ENCODE data around the gene TNFSF13.

The TNFSF13 gene

GRCh38 chr17:7552621-7553051 is 5.9 kb upstream of the TNFSF13 start:
- no peak for DNase-seq (ENCODE audit: low read depth, low spot score)

- no peak for DNase-seq (ENCODE audit: low read depth, low spot score)
Measured at GRCh38 chr17:7553356-7553755, 5.2 kb upstream of the TNFSF13 start.

DNA sequence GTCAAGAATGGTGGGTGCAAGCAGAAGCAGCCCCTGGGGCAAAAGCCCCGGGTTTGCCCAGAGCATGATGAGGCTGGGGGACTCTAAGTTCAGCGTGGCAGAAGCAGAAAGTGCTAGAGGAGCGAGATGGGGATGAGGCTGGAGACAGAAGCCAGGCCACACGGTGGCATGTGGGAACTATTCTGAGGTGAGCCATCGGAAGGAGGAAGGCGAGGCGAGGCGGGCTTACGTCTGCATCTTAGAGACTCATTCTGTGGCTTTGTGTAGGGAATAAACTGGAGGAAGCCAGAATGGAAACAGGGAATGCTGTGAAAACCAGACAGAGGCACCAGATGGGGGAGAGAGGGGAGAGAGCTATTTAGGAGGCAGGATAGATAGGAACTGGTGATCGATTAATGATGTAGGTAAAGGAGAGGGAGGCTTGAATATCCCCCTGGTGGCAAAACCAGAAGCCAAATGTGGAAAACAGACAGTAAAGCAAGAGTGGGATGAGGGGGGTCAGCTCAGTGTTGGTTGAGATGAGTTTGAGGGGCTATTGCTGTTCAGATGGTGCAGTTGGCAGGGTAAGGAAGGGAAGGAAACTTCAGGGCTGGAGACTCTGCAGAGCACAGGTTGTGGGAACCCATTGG is 3.1 kb upstream of the TNFSF13 start:
- no peak for DNase-seq (ENCODE audit: low read depth, low spot score)

DNA sequence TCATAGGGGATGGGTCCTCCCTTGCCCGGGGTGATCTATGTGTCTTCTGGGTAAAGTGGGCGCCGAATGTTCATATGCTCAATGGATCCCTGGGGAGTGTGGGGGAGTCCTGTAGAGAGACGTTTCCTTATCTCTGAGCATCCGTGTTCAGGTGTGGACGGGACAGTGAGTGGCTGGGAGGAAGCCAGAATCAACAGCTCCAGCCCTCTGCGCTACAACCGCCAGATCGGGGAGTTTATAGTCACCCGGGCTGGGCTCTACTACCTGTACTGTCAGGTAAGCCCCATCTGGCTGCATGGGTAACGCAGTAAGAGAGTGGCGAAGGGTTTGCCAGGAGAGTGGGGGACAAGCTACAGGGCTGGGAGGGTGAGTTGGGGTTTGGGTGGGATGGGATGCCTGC is 1.9 kb upstream of the TNFSF13 start:
- DNase-seq (ENCODE audit: low read depth, low spot score), result no peak

DNA sequence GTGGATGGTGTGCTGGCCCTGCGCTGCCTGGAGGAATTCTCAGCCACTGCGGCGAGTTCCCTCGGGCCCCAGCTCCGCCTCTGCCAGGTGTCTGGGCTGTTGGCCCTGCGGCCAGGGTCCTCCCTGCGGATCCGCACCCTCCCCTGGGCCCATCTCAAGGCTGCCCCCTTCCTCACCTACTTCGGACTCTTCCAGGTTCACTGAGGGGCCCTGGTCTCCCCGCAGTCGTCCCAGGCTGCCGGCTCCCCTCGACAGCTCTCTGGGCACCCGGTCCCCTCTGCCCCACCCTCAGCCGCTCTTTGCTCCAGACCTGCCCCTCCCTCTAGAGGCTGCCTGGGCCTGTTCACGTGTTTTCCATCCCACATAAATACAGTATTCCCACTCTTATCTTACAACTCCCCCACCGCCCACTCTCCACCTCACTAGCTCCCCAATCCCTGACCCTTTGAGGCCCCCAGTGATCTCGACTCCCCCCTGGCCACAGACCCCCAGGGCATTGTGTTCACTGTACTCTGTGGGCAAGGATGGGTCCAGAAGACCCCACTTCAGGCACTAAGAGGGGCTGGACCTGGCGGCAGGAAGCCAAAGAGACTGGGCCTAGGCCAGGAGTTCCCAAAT is 1.3 kb upstream of the TNFSF13 start:
- no peak for DNase-seq (ENCODE audit: low read depth, low spot score)

- no peak for DNase-seq (ENCODE audit: low read depth, low spot score)
Measured at GRCh38 chr17:7557775-7558543, 591 bp upstream of the TNFSF13 start.

DNA sequence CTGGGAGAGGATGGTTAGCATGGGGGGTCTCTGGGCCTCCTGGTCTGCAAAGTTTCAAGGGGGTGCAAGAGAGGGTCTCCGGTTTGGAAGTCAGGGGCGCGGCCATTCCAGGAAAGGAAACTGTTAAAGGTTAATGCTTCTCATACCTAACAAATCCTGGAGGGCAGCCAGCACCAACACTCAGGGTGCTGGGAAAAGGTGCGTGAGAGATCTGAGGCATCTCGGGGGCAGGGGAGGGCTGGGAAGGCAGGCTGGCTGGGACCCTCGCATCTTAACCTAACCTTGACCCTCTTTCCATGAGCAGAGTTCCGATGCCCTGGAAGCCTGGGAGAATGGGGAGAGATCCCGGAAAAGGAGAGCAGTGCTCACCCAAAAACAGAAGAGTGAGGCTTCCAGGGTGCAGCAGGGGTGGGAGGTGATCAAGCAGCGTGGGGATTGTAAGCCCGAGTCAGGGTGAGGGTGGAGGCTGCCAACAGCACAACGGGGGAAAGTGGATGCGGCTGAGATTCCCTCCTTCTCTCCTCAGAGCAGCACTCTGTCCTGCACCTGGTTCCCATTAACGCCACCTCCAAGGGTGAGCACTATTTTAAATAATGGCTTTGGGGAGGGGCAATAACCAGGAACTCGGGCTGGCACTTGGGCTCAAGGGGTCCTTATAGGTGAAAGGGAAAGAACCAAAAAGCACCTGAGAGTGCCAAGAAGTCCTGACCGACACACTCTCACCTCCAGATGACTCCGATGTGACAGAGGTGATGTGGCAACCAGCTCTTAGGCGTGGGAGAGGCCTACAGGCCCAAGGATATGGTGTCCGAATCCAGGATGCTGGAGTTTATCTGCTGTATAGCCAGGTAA is 996 bp downstream of the TNFSF13 start:
- no peak for DNase-seq (ENCODE audit: low read depth, low spot score)

- DNase-seq (ENCODE audit: low read depth, low spot score), result no peak
Measured at GRCh38 chr17:7560172-7561027, 1.9 kb downstream of the TNFSF13 start.

- peak; percentile 68 for DNase-seq (ENCODE audit: low read depth, low spot score)
Measured at GRCh38 chr17:7561028-7561575, 2.6 kb downstream of the TNFSF13 start.

- peak; percentile 82 for DNase-seq (ENCODE audit: low read depth, low spot score)
Measured at GRCh38 chr17:7561589-7562207, 3.1 kb downstream of the TNFSF13 start, which contains the start of gene SENP3. SENP3 (plus strand) TSS chr17:7561919; CDS start chr17:7563077, 1,158 bp downstream.

DNA sequence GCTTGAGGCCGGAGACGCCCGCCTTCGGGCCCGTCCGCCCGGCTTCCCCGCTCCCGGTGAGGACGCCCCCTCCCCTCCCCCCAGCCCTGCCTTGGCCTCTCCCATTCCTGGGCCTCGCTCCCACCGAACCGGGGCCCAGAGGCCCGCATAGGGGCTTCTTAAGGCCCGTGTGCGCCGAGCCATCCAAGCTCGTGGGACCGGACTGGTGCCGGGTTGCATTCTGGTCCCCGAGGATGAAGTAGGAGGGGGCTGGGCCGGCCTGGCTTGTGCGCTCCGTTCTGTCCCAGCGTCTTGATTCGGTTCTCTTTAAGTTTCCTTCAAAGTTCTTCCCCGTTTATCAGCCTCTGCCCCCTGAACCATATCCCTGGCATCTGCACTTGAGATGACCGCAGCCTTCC is 3.7 kb downstream of the TNFSF13 start:
- DNase-seq (ENCODE audit: low read depth, low spot score), result no peak

- DNase-seq (ENCODE audit: low read depth, low spot score), result no peak
Measured at GRCh38 chr17:7563115-7563869, 4.7 kb downstream of the TNFSF13 start.

DNA sequence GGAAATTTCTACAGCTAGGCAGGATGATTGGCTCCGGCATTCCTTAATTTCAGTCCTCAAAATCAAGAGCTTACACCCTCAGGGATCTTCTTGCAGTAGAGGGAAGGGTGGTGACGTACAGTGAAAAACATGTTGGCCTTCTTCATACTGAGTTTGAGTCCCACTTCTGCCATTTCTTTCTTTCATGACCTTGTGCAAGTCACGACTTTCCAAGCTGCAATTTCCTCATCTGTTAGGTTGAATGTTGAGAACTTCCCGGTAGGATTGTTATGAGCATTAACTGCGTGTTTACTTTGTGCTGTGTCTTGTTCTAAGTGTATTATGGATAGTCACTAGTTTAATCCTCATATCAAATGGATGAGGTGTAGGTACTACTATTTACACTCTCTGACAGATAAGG is 11.0 kb downstream of the TNFSF13 start:
- DNase-seq (ENCODE audit: low read depth, low spot score), result no peak

DNA sequence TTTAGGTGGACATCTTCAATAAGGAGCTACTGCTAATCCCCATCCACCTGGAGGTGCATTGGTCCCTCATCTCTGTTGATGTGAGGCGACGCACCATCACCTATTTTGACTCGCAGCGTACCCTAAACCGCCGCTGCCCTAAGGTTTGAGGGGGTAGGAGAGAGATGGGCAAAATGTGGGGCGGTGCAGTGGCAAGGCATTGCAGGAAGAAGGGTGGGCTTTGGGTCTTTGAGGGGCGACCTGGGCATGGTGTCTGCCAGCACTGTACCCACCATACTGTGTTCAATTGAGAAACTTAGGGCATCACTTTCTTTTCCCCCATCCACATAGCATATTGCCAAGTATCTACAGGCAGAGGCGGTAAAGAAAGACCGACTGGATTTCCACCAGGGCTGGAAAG is 11.8 kb downstream of the TNFSF13 start:
- DNase-seq (ENCODE audit: low read depth, low spot score), result no peak

DNA sequence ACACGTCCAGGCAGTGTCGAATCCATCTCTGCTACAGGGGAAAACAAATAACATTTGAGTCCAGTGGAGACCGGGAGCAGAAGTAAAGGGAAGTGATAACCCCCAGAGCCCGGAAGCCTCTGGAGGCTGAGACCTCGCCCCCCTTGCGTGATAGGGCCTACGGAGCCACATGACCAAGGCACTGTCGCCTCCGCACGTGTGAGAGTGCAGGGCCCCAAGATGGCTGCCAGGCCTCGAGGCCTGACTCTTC is 13.7 kb downstream of the TNFSF13 start:
- DNase-seq (ENCODE audit: low read depth, low spot score), result no peak

DNA sequence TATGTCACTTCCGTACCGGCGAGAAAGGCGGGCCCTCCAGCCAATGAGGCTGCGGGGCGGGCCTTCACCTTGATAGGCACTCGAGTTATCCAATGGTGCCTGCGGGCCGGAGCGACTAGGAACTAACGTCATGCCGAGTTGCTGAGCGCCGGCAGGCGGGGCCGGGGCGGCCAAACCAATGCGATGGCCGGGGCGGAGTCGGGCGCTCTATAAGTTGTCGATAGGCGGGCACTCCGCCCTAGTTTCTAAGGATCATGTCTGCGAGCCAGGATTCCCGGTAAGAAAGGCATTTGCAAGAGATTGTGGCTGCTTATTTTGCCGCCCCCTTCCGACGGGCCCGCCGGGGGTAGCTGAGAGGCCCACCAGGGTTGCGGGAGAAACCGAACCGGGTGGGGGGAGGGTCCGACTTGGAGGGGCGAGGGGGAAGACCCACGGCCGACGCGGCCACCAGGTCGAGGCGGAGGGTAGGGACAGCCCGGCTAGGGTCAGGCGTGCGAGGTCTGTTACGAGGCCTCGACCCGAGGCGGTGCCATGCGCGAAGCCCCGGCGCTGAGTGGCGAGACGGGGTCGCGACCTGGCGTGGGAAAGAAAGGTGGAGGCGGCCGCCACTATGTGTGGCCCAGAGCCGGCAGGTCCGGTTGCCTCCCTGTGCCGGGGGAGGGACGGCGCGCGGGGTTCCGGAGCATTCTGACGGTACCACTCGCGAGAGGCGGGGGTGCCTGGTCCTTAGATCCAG is 14.2 kb downstream of the TNFSF13 start:
- DNase-seq (ENCODE audit: low read depth, low spot score), result peak; percentile 99

- DNase-seq (ENCODE audit: low read depth, low spot score), result peak; percentile 83
Measured at GRCh38 chr17:7573324-7574080, 15.0 kb downstream of the TNFSF13 start.
